Activated T-helper 9 cell treated with anti-CD3 and anti-CD28 coated beads, Interleukin-2, amount 50 U/mL, for 16 hours (primary cell): ENCODE results near the gene KMO.
A peak's percentile ranks its signal among the peaks of the same experiment; 100 is the strongest.

Experiments
- DNase-seq: peaks from one replicate; pipeline ENCODE4 v3.0.0-alpha.2; 2020; ENCODE audit warnings: low read depth

KMO gene

GRCh38 chr1:241630476-241630875 lies 98.3 kb downstream of the KMO start:
- DNase-seq, result no peak

DNA sequence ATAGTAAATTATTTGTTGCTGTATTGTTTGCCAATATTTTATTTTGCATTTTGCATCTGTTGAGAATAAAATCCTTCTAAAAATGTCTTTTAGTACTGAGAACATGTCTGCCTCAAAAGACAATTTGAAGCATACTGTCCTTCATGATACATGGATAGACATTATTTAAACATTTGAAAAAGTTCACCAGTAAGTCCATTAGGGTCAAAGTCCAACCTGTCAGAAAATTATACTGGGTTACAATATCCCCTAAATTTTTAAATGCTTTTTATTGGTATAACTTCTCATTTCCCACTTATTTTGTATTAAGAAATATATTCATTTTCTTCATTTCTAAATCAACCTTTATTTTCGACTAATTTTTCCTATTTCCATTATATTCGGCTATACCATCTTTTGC lies 98.7 kb downstream of the KMO start:
- no peak for DNase-seq

GRCh38 chr1:241631674-241632073 lies 99.5 kb downstream of the KMO start:
- DNase-seq, result no peak

DNA sequence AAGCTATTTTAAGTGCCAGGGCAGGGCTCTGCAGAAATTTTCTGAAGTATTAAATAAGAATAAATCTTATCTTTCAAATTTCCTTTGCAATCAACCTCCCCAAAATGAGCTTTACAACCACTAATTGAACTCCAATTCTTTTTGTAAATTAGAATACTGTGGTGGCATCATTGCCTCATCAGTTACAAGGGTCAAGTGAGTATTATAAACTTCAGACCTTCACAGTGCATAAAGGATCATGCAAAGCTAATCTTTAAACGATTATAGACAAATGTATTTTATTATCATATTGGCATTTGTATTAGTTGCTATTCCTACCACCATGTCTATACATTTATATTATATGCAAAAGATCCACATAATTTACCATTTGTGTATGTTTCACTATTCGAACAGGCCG lies 100.8 kb downstream of the KMO start:
- no peak for DNase-seq

DNA sequence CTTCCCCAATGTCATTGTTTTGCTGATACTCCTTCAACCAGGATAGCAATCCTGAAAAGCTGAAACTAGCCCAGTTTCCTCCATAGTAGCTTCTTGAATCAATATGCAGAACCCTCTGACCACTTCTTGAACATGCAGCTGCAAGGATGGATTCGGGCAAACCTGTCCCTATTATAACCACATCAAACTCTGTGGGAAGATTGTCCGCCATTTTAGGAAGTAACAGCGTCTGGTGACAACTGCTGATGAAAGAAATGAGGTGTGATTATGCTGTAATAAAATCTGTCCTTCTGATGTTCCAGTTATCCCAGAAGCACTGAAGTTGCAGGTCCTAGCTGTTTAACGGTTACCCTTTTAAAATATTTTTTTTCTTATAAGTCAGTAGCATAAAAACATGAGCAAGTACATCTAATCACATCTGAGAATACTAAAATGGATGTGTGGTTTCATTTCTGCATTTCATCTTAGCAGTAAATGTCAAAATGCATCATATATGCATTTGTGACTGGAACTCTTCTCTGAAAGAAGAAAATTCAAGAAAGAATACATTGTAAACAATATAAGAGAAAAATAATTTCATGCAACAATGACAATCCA lies 103.5 kb downstream of the KMO start:
- DNase-seq, result no peak

DNA sequence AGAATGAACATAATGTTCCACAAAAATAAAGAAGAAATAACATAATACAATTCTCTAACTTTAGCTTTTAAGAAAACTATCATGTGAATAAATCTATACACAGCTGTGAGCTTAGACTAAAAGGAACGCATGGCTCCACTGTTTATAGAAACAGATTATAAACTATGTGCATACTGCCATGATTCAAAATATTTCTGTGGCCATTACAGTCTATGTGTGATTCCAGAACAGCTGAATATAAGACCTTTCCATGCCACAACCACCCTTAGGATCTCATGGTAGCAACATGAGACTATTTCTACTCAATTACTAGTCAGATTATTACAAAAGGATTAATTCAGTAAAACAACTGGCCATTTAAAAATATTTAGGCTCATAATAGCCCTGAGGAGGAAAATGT lies 104.1 kb downstream of the KMO start:
- DNase-seq, result no peak

- no peak for DNase-seq
These were observed 104.9 kb downstream of the KMO start for GRCh38 chr1:241637046-241637590.

DNA sequence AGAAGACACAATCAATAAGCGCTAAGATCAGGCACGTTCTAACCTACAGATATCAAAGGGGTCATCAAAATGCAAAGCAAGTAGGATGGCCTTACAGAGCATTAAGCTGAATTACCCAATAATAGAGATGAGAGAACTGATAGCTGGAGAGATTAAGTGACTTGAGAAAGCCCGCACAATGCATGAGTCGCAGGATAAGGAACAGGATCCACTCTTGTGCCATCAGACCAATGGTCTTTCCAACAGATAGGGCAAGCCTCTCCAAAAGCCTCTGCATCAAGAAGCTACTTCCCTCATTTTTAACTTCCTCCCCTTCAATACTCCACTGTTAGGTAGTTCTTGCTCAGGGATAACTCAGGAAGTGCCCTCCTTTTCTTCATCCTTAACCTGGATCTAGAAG lies 105.4 kb downstream of the KMO start:
- DNase-seq, result no peak

DNA sequence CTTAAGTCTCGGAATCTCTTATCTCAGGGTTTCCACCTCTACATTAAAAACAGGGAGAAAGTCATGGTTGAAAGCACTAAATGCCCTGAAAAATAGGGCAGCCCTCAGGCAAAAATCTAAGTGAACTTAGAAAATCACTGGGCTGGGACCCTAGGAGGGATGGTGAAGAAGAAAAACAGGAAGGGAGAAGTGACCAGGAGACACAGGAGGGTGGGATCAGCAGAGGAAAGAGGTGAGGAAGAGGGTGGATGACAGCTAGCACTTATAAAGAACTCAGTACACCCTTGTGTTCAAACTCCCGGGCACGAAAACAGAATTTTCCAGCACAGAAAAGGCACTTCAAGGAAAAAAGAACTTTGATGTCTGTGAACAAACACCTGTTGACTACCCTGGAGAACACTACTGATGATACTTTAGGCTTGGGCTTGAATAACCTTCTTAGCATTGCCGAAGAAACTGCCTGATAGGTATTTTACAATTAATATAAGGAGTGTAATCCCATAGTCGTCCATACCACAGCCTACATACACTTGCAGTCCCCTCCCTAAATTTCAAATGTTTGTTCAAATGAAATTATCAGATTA lies 106.0 kb downstream of the KMO start:
- DNase-seq, result no peak

GRCh38 chr1:241638909-241639622 lies 106.9 kb downstream of the KMO start:
- DNase-seq, result no peak

DNA sequence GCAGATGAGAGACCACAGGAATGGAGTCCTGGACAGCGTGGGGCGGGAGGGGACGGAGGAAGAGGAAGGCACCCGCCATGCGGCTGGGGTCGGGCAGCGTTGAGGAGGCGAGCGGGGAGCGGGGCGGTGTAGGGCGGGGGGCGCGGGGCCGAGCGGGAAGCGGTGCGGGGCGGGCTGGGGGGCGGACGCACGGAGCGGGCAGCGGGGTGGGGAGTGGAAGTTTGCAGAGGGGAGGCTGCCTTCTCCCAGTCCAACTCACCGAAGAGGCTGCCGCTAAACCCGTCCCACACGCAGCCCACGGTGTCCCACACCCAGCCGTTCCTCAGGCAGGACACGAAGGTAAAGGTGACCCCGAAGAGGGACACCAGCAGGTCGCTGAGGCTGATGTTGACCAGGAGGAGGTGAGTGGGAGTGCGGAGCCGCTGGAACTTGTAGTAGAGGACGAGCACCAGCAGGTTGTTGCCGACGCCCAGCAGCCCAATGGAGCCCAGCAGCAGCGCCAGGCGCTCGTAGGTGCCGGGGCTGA lies 107.5 kb downstream of the KMO start:
- peak; percentile 3 for DNase-seq

GRCh38 chr1:241640149-241640866 lies 108.1 kb downstream of the KMO start, which contains the start of the genes CHML and OPN3:
Gene CHML, minus strand, starts transcription at chr1:241640369. Its CDS starts 4,603 bp downstream, at chr1:241635766.
Gene OPN3, minus strand, starts transcription at chr1:241640369. Its CDS starts 115 bp downstream, at chr1:241640254.
- DNase-seq, result peak; percentile 87

GRCh38 chr1:241640867-241641622 lies 108.9 kb downstream of the KMO start:
- no peak for DNase-seq

GRCh38 chr1:241641773-241642592 lies 109.8 kb downstream of the KMO start:
- DNase-seq, result no peak

- no peak for DNase-seq
These were observed 110.4 kb downstream of the KMO start for GRCh38 chr1:241642593-241642944.

DNA sequence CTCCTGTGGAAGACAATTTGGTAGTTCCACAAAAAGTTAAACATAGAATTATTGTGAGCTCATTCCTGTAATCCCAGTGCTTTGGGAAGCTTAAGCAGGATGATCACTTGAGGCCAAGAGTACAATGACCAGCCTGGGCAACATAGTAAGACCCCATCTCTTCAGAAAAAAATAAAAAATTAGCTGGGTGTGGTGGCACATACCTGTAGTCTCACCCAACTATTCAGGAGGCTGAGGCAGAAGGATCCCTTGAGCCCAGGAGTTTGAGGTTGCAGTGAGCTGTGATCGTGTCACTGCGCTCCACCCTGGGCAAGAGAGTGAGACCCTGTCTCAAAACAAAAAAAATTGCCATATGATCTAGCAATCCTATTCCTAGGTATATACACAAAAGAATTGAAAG lies 112.1 kb downstream of the KMO start:
- no peak for DNase-seq

DNA sequence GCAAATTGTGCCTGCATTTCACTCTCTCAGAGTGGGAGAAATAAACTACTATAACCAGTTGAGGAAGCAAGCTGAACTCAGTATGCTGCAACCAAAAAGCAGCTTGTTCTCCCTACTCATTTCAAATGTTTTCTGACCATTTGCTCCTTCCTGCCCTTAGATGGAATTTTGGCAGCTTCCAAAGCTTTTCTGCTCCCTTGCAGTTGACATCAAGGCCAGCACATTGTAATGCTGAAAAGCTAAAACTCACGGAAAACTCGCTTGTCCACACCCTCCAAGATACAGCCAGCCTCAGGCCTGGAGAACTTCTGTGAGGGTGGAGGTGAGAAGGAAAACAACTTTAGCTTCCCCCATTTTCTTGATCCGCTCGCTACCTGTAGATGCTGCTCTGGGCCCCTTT lies 113.0 kb downstream of the KMO start:
- no peak for DNase-seq
